Neural crest cell (in vitro differentiated cells): Measurements from ENCODE around the gene TEX29. TPM values are rescaled to one million over a fixed set of nuclear protein-coding genes. Genes with fewer than 3 reads are reported as not detected.

ENCODE experiments used
- DNase-seq: peaks from one replicate; pipeline ENCODE4 v3.0.0; 2021; ENCODE audit warnings: low read depth, mixed read lengths, low spot score
- H3K27ac Mint-ChIP-seq: one replicate; pipeline ENCODE4 v1.8.0; 2021; ENCODE audit warnings: mild to moderate bottlenecking, mixed read lengths; ENCODE audit not compliant: unreplicated experiment
- H3K27me3 Mint-ChIP-seq: 2 replicates; pipeline ENCODE4 v1.8.0; 2021; ENCODE audit warnings: low read depth, mild to moderate bottlenecking, mixed read lengths
- H3K36me3 Mint-ChIP-seq: 2 replicates; pipeline ENCODE4 v1.8.0; 2021; ENCODE audit warnings: low read depth, mild to moderate bottlenecking, mixed read lengths
- H3K4me1 Mint-ChIP-seq: 2 replicates; pipeline ENCODE4 v1.8.0; 2021; ENCODE audit warnings: mixed read lengths
- H3K4me3 Mint-ChIP-seq: one replicate; pipeline ENCODE4 v1.8.0; 2021; ENCODE audit warnings: mild to moderate bottlenecking, mixed read lengths
- H3K9me3 Mint-ChIP-seq: 2 replicates; pipeline ENCODE4 v1.8.0; 2021; ENCODE audit warnings: mixed read lengths
- CTCF ChIP-seq: fragments of 200-600 bp; sonication (generic); conservative IDR thresholded peaks from 2 replicates; pipeline ENCODE4 v1.5.0; 2021; ENCODE audit warnings: antibody characterized with exemption, mild to moderate bottlenecking
- total RNA-seq: library from RNA; stranded (reverse); gene quantifications from 2 replicates; pipeline ENCODE4 v1.2.1, GENCODE V29; 2021

The TEX29 gene
- total RNA-seq, 1 donor from 2014 or later: not detected

- no peak for TF ChIP-seq CTCF
- no peak overlapping the region for H3K4me3 Mint-ChIP-seq
- H3K27ac Mint-ChIP-seq: no peak overlapping the region
- H3K9me3 Mint-ChIP-seq: no peaks in the 10 kb centered on the region
- H3K27me3 Mint-ChIP-seq: peaks cover 4% of the 10 kb centered on the region
- peaks cover 4% of the 10 kb centered on the region for H3K4me1 Mint-ChIP-seq
- DNase-seq: no peak
- H3K36me3 Mint-ChIP-seq: no peaks in the 10 kb centered on the region
Observed at GRCh38 chr13:111361046-111361872, 40.8 kb downstream of the TEX29 start.

DNA sequence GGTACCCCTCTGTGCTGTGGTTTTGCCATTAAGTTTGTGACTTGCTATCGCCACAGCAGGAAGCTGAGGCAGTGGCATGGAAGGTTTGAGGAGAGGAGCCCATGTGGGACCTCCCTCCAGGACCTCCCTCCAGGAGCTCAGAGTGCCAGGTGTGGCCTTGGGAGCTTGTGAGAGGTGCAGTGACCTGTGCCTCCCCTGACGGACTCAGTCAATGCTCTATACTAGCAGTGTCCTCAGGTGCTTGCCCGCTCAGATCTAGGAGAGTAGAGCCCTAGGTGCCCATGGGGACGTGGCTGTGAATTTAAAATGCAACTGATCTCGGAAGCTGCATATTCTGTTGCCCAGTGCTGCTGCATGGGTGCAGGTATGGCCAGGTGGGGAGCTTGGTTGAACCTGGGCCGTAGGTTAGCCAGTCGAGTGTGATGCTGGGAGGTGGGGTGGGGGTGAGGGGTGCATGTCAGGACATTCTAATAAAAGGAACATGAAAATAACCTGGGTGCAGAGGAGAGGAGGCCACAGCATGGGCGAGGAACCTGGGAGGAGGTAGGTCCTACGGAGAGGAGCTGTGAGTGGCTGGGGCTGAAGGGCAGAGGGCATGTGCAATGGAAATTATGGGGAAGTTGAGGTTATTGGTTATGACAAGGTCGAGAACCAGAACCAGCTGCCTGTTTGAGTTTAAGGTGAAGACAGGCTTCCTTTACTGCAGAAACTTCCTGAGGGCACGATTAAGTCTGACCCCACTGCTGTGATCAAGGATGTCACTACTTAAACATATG, 41.6 kb downstream of the TEX29 start:
- H3K27ac Mint-ChIP-seq: no peak overlapping the region
- H3K4me1 Mint-ChIP-seq: peaks cover 4% of the 10 kb centered on the region
- H3K9me3 Mint-ChIP-seq: no peaks in the 10 kb centered on the region
- no peaks in the 10 kb centered on the region for H3K27me3 Mint-ChIP-seq
- no peaks in the 10 kb centered on the region for H3K36me3 Mint-ChIP-seq
- no peak overlapping the region for H3K4me3 Mint-ChIP-seq
- no peak for TF ChIP-seq CTCF
- no peak for DNase-seq

DNA sequence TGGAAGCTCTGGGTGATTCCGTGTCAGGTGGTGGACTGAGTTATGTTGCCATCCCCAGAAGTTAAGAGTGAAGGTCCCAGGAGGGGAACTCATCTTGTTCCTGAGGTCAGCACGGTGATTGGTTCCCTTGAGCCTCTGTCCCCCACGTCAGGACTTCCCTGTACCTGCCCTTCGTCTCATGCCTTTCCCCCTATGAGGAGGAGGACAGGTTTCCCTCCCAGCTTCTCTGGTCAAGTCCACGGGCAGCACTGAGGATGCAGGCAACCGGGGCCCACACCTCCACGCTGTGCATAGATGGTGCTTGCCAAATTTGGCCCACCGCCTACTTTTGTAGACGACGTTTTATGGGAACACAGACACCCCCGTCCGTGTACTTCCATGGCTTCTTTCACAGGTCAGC, 42.7 kb downstream of the TEX29 start:
- DNase-seq: no peak
- no peak overlapping the region for H3K27ac Mint-ChIP-seq

GRCh38 chr13:111363591-111363990, 43.1 kb downstream of the TEX29 start:
- TF ChIP-seq CTCF: no peak
- DNase-seq: no peak
- no peaks in the 10 kb centered on the region for H3K27me3 Mint-ChIP-seq

More for the DNA sequence above, 42.7 kb downstream of the TEX29 start:
- no peak for TF ChIP-seq CTCF
- Mint-ChIP-seq H3K27me3 (no peaks in the 10 kb centered on the region), H3K4me3 (no peak overlapping the region), H3K4me1 (peaks cover 4% of the 10 kb centered on the region), H3K36me3 (no peaks in the 10 kb centered on the region), H3K9me3 (peaks cover 1% of the 10 kb centered on the region)

DNA sequence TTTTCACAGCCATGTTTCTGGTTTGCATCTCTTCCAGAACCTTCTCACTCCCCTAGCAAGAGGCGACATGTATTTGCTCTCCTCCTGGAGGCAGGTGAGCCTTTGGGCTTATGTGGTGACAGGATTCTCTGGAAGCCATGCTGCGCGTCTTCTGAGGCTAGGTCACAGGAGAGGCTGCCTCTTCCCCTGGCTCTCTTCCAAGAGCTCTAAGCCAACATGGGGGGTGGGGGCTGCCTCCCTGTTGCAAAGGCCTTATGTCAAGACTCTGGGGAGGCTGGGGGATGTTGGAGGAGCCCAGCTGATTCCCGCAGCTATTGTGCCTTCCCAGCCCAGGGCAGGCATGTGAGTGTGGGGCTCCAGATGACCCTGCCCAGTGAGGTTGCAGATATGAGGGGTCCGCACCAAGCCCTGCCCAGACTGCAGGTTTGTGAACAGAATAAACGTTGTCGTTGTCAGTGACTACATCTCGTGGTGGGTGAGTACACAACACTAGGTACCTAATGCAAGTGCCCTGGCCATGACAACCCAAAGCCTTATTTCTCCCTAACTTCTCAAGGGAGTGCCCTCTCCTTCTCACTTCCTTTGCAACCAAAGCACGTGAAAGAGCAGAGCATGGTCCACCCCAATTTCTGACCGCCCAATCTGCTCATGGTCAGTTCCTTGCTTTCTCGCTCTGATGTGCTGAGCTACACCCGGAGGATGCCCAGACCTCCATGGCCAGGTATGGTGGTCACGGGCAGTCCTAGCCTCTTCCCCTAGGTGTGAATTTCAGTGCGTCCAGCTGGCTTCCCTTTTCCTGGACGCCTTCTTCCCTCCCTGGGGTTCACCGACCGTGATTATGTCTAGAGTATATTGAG, 44.9 kb downstream of the TEX29 start:
- H3K4me3 Mint-ChIP-seq: no peak overlapping the region
- no peaks in the 10 kb centered on the region for H3K27me3 Mint-ChIP-seq
- no peak for DNase-seq
- no peaks in the 10 kb centered on the region for H3K36me3 Mint-ChIP-seq
- TF ChIP-seq CTCF: no peak
- H3K27ac Mint-ChIP-seq: no peak overlapping the region
- peaks cover 3% of the 10 kb centered on the region for H3K9me3 Mint-ChIP-seq
- H3K4me1 Mint-ChIP-seq: no peaks in the 10 kb centered on the region

More at GRCh38 chr13:111363591-111363990, 43.1 kb downstream of the TEX29 start:
- no peak overlapping the region for H3K27ac Mint-ChIP-seq
- H3K36me3 Mint-ChIP-seq: no peaks in the 10 kb centered on the region
- H3K4me3 Mint-ChIP-seq: no peak overlapping the region
- H3K4me1 Mint-ChIP-seq: peaks cover 4% of the 10 kb centered on the region
- peaks cover 3% of the 10 kb centered on the region for H3K9me3 Mint-ChIP-seq
